HG03196 (cell line): Measurements from ENCODE around the gene FAM53B.
A peak's percentile ranks its signal among the peaks of the same experiment; 100 is the strongest.

Source experiments
- ATAC-seq: cut with Tn5 transposase; IDR thresholded peaks from one replicate; pipeline ENCODE4 v1.9.1; 2021; ENCODE audit not compliant: unreplicated experiment

Gene FAM53B

GRCh38 chr10:124728830-124729661 lies 15.1 kb downstream of the FAM53B start:
- ATAC-seq, result no peak

- no peak for ATAC-seq
These were observed 15.9 kb downstream of the FAM53B start for GRCh38 chr10:124728071-124728829.

GRCh38 chr10:124727361-124727960 lies 16.7 kb downstream of the FAM53B start:
- ATAC-seq, result no peak

GRCh38 chr10:124725791-124726190 lies 18.4 kb downstream of the FAM53B start:
- no peak for ATAC-seq

- ATAC-seq, result no peak
These were observed 19.0 kb downstream of the FAM53B start for GRCh38 chr10:124725171-124725631.

- ATAC-seq, result no peak
These were observed 19.7 kb downstream of the FAM53B start for GRCh38 chr10:124724279-124725027.

GRCh38 chr10:124723826-124724225 lies 20.4 kb downstream of the FAM53B start:
- no peak for ATAC-seq

- ATAC-seq, result peak; percentile 65
These were observed 21.1 kb downstream of the FAM53B start for GRCh38 chr10:124722798-124723783.

GRCh38 chr10:124721330-124722045 lies 22.7 kb downstream of the FAM53B start:
- no peak for ATAC-seq

GRCh38 chr10:124719213-124719851 lies 24.8 kb downstream of the FAM53B start:
- peak; percentile 33 for ATAC-seq

- peak; percentile 66 for ATAC-seq
These were observed 26.1 kb downstream of the FAM53B start for GRCh38 chr10:124717911-124718741.

GRCh38 chr10:124717041-124717757 lies 27.0 kb downstream of the FAM53B start:
- ATAC-seq, result no peak

GRCh38 chr10:124716369-124716768 lies 27.8 kb downstream of the FAM53B start:
- no peak for ATAC-seq

GRCh38 chr10:124715439-124715838 lies 28.7 kb downstream of the FAM53B start:
- no peak for ATAC-seq

- ATAC-seq, result no peak
These were observed 30.4 kb downstream of the FAM53B start for GRCh38 chr10:124713679-124714255.

GRCh38 chr10:124712704-124713407 lies 31.3 kb downstream of the FAM53B start:
- no peak for ATAC-seq
